Left kidney (tissue), 2 donors: ENCODE measurements around the gene SYNRG. TPM values are rescaled to one million over a fixed set of nuclear protein-coding genes. Genes with fewer than 3 reads are reported as not detected.

Experiments used
- DNase-seq: peaks from one replicate; pipeline ENCODE4 v3.0.0-alpha.2; 2013
- polyA plus RNA-seq: library from polyadenylated mRNA; unstranded; fragments of 120-200 nt; gene quantifications from one replicate; pipeline ENCODE4 v1.2.1, GENCODE V29; 2013; ENCODE audit not compliant: insufficient read length

The SYNRG gene
- polyA plus RNA-seq, 1 donor, result 47.4 TPM

GRCh38 chr17:37605081-37605480 is 4.1 kb downstream of the SYNRG start:
- DNase-seq, result no peak

DNA sequence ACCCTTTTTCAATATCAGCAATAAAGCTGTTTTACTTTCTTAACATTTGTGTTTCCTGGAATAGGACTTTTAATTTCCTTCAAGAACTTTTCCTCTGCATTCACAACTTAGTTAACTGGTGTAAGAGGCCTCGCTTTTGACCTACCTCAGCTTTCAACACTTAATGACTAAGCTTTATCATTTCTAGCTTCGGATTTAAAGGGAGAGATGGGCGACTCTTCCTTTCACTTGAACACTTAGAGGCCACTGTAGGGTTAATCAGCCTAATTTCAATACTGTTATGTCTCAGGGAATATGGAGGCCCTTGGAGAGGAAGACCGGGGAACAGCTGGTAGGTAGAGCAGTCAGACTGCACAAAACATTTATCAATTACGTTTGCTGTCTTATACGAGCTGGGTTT is 4.7 kb downstream of the SYNRG start:
- DNase-seq, result no peak

- DNase-seq, result no peak
Measured at GRCh38 chr17:37598145-37598544, 11.1 kb downstream of the SYNRG start.

GRCh38 chr17:37592291-37592690 is 16.9 kb downstream of the SYNRG start:
- no peak for DNase-seq

DNA sequence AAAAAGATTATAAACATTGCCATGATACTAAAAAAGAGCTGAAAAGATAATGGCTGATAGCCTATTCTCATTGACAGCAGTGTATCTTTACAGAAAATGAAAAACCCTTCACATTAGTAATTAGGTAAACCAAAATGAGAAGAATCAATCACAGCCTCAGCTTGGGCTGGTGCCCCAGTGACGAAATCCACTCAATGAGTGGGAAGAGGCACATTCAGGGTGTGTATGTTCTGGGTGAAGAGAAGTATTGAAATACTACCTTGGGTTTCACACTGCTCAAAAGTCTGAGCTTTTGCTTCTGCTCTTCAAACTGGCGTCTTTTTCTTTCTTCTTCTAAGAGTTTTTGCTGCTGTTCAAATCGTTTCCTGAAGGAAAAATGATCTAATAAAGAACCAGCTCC is 24.2 kb downstream of the SYNRG start:
- DNase-seq, result no peak

DNA sequence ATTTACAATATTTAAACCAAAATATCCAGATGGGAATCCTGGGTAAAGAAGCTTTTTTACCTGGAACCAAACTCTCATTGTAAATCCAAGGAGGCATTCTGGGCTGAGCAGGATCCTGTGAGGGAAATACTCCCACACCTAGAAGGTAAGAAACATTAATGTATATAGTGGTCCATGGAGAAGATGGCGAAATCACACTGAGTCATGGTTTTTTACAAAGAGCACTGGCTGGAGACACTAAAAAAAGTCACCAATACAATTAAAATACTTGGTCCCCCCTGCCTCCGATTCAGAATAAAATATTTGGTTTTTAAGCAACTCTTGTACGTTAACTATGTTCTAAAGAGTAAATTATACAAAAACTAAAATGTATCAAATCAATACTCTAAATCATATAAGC is 32.9 kb downstream of the SYNRG start:
- DNase-seq, result no peak

GRCh38 chr17:37574427-37574826 is 34.8 kb downstream of the SYNRG start:
- DNase-seq, result no peak

DNA sequence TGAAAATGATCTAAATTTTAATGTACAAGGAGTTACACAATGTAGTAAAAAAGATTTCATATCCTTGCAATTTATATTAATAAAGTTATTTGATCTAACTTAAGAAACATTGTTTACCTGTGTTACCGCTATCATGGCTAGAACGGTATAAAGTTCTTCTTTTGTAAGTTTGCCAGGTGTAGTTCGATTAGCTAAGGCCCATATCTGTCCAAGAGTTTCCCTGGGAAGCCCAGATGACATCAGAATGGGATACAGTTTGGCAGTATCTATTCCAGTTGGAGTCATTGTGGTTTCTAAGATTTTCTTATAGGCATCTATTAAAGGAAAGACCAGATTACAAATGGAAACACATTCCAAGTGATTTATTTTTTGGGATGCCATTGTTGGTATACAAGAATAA is 37.5 kb downstream of the SYNRG start:
- DNase-seq, result no peak

- DNase-seq, result peak; percentile 11
Measured at GRCh38 chr17:37570527-37571093, 38.6 kb downstream of the SYNRG start.

DNA sequence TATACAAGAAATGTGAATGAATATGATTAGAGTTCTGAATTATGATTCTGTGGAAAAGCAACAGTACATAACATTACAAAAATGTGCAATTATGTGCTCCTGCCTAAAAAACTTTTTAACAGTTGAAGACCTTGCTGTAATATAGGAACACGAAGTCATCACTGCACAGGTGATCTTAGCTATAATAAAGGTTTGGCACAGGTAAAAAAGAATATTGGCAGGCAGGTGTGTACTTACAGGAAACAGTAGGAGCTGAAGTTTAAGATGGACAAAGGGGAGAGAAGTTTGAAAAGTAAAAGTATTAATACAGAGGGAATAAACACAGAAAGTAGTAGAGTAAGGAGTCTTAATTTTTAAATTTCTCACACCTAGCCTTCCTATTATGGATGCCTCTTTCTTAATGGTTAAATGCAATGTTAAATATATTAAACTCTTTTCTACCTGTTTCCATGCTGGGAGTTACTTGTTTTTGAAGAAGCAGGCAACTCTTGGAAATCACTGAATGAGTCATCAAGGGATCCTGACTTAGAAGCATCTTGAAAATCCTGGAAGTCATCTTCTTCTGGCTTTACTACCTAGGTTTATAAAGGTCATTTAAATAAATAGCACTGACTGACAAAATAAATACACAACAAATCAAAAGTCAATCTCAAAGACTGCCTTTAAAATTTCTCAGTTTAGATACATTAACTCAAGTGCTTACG is 40.7 kb downstream of the SYNRG start:
- no peak for DNase-seq

DNA sequence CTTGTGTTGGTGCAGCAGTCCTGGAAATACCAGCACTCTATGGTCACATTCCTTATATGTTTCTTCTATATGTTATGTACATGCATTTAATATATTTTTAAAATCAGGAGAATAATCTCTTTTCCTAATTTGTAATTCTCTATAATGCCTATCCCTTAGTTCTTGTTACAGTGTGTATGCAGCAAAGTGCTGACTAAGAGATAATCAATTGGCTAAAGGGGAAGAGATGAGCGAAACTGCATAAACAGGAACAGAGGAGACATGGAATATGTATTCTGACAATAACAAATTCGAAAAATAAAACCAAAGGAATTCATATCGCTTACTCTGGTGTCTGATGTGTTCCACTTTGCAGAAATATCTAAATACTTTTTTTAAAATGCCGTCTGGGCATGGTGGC is 41.7 kb downstream of the SYNRG start:
- no peak for DNase-seq

GRCh38 chr17:37567137-37567536 is 42.1 kb downstream of the SYNRG start:
- no peak for DNase-seq

GRCh38 chr17:37564252-37564651 is 45.0 kb downstream of the SYNRG start:
- DNase-seq, result no peak

DNA sequence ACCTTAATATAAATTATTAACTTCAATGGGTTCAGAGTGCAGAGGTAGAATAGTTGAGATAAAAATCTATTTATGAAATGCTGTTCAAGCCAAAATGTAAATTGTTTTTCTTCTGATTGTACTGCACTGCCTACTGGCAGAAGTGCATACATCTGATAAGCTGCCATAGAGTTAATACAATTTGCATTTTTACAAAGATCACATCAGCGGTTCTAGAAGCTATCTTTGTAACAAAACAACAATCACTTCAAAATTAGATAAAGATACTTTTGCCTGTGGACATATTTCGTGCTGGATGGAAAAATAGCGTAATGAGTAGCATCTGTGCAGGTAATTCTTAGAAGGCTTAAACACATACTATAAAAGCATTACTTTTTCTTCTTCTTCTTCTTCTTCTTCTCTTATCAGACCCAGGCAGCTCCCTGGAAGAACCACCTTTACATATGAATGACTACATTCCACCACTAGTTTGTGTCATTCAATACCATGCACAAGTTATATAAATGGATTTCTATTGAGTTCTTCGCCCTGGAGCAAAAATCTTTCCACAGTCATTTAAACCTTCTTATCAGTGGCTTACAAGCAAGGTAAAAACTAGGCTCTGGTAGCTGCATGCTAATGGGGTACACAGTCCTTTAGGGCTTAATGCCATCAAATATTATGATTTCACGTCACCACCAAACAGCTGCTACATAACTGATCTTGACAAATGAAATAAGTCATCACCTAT is 47.0 kb downstream of the SYNRG start:
- DNase-seq, result no peak

DNA sequence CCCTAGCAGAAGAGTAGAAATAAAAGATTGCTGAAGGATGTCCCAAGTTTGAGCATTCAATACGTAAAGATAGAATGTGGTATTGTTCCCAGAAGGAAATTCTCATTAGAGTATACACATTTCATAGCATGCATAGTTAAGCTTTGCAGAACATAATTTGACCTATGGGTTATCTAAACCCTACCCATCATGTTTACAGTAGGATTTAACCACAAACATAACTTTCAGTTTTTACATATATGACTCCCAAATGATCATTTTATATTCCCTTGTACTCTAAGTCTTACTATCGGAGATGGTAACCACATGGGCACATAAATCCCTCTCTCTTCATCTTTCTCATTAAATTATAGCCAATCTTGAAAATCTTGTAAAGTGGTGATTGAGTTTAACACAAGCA is 50.9 kb downstream of the SYNRG start:
- no peak for DNase-seq

GRCh38 chr17:37557482-37557881 is 51.7 kb downstream of the SYNRG start:
- DNase-seq, result no peak

DNA sequence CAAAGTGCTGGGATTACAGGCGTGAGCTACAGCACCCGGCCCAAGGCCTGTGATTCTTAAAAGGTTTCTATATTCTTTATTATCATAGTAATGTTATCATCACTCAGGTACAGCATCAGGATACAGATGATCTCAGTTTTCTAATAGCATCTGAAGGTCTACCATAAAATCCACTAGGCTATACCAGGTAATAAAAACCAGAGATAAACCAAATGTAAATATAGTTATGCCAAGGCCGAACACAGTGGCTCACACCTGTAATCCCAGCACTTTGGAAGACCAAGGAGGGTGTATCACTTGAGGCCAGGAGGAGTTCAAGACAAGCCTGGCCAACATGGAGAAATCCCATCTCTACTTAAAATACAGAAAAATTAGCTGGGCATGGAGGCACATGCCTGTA is 53.8 kb downstream of the SYNRG start:
- no peak for DNase-seq

GRCh38 chr17:37553401-37553966 is 55.7 kb downstream of the SYNRG start:
- no peak for DNase-seq

GRCh38 chr17:37551788-37552187 is 57.4 kb downstream of the SYNRG start:
- no peak for DNase-seq

DNA sequence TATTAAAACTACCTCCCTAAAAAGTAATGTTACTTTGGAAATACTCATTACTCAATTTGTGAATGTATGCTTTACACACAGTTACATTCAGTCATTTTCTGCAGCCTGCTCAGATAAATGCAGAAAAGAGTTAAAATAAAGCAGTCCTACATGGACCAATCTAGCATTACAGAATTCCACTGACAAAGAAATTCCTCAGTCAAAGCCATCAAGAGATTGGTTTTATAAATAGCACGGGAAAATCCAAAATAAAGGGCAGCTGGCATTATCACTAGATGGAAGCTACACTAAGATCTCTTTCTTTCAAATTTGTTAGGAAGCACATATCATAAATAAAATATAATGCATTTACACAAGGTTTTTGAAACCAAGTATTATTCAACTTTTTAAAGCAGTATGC is 61.2 kb downstream of the SYNRG start:
- DNase-seq, result no peak

DNA sequence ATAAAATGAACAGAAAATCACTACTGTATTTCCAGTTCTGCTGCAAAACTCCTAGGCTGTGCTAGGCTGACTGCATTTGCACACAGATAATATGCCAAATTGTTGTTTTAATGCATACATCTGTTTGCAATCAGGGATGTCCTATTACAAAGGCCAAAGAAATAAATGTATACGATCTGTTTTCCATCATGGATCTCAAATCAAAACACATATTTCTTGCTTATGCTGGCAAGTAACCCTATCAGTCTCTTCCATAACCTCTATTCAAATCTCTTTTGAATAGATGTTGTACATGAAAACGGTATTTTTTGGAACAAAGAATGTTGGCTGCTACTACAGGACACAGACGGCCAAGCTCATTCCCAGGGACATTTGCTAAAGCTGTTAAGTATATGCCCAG is 62.9 kb downstream of the SYNRG start:
- no peak for DNase-seq

- no peak for DNase-seq
Measured at GRCh38 chr17:37545486-37545885, 63.7 kb downstream of the SYNRG start.

DNA sequence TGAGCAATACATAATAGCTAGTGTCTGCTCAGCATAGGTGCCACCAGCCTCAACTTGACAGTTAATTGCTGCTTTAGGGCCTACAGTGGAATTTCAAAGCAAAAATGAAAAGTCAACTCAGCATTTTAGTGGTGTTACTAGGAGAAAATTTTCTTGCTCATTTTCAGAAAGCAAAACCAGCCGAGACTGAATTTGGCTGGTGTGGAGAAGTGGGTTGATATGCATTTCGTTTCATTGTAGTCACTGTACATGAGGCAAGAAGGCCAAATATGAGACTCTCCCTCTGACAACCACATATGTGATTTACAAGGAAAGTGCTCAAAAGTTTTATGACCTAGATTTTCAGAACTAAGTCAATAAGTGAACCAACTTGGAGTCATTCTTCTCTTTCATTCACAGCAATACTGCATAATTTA is 65.6 kb downstream of the SYNRG start:
- DNase-seq, result no peak
